Measurements from ENCODE around the gene IGF2BP2.
A peak's percentile ranks its signal among the peaks of the same experiment; 100 is the strongest.

The IGF2BP2 gene

DNA sequence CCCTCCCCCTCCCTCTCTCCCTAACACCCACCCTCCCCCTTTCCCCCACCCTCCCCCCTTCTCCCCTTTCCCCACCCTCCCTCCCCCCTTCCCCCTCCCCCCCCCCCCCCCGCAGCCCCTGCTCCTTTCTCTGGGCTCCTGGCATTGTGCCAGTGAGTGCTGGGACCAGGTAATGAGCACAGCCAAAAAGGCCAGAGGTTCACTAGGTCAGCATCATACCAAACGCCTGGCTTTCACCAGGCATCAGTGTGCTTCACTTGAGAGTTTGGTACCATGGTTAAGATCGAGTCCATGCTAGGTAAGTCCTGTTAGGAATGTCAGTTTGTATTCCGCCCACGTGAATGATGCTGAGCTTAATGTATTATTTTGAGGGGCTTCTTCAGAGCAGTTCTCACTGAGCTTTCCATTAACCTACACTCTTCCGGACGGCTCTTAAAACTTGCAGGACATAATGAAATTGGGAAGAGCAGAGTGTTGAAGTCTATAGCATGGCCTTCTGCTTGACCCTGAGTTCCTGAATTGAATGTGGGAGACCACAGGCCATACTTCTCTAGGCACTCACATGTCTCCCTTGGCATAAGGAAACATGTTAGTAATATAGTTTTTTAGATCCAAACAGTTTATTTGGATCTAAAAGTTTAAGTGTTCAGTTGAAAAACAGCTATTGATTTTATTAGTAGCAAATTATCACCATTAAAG, 193.2 kb downstream of the IGF2BP2 start:
- DNase-seq (ENCODE audit: low read depth), result no peak
- TF ChIP-seq, protein P1, sequence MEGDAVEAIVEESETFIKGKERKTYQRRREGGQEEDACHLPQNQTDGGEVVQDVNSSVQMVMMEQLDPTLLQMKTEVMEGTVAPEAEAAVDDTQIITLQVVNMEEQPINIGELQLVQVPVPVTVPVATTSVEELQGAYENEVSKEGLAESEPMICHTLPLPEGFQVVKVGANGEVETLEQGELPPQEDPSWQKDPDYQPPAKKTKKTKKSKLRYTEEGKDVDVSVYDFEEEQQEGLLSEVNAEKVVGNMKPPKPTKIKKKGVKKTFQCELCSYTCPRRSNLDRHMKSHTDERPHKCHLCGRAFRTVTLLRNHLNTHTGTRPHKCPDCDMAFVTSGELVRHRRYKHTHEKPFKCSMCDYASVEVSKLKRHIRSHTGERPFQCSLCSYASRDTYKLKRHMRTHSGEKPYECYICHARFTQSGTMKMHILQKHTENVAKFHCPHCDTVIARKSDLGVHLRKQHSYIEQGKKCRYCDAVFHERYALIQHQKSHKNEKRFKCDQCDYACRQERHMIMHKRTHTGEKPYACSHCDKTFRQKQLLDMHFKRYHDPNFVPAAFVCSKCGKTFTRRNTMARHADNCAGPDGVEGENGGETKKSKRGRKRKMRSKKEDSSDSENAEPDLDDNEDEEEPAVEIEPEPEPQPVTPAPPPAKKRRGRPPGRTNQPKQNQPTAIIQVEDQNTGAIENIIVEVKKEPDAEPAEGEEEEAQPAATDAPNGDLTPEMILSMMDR (IDR thresholded peaks at IDR 0.05; ENCODE audit: insufficient read depth, low read depth, low read length, missing control alignments), result no peak
- H3K4me3 ChIP-seq (ENCODE audit: low read depth, low read length), result no peak overlapping the region

DNA sequence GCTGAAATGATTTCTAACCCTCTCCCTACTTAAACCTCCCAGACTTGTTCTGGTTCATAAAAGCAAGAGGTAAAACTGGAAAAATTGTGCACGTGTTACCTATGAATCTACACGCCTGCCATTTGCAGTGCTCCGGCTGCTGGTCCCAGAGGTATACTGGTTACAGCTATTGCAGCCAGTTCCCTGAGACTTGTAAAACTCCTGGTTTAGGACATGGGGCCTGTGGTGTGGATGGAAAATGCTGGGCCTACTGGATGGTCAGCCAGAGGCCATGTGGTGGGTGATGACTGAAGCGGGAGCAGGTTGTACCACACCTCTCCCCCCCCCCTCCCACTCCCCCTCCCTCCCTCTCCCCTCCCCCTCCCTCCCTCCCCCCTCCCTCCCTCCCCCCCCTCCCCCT, 193.7 kb downstream of the IGF2BP2 start:
- H3K4me3 ChIP-seq (ENCODE audit: low read depth, low read length), result no peak overlapping the region
- DNase-seq (ENCODE audit: low read depth), result no peak
- TF ChIP-seq, protein P1 (IDR thresholded peaks at IDR 0.05; ENCODE audit: insufficient read depth, low read depth, low read length, missing control alignments), result no peak

DNA sequence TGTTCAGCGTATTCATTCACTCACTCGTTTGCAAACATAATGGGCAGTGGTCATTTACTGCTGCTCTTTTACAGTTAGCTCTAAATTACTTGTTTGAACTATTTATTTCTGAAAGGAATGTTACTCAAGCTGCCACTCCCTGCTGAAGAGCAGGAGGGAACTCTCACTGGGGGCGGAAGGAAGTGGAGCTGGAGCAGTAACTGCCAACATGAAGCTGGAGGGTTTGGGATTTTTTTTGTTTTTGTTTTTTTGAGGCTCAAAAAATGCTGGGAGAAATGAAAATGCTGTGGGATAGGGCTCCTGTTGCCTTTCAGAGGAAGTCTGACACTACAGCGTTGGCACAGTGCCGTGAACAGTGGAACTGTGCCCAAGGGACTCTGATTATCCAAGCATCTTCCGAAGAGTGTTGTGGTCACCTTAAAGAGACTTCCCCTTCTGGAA, 194.6 kb downstream of the IGF2BP2 start:
- DNase-seq (ENCODE audit: low read depth), result no peak
- no peak overlapping the region for H3K4me3 ChIP-seq (ENCODE audit: low read depth, low read length)
- TF ChIP-seq, protein P1 (IDR thresholded peaks at IDR 0.05; ENCODE audit: insufficient read depth, low read depth, low read length, missing control alignments), result no peak

DNA sequence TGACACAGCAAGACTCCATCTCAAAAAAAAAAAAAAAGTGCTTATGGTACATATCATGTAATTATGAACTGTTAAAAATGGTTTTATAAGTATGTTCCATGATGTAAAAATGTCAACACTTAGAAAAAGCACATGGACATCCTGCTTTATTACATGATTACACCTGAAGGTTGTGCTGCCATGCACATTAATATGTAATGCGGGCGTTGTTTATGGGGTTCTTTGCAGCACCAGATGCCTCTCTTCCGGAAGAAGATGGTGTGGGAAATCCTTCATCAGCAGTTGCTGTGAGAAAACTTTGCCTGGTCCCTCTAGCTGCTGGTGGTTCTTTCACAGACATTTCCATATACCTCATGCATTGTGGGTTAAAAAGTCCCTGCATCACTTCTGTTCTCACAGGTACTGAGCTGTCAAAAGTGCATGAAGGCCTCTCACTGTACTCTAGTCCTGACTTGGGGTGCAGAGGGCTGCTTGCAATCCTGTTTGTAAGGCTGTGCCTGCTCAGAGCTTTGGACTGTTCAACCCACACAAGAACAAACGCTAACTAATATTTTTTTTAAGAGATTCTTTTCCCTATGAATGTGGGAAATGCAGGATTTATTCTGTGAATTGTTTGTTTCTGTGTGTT, 195.2 kb downstream of the IGF2BP2 start:
- TF ChIP-seq, protein P1 (IDR thresholded peaks at IDR 0.05; ENCODE audit: insufficient read depth, low read depth, low read length, missing control alignments), result no peak
- peak; percentile 25 for DNase-seq (ENCODE audit: low read depth)
- no peak overlapping the region for H3K4me3 ChIP-seq (ENCODE audit: low read depth, low read length)

DNA sequence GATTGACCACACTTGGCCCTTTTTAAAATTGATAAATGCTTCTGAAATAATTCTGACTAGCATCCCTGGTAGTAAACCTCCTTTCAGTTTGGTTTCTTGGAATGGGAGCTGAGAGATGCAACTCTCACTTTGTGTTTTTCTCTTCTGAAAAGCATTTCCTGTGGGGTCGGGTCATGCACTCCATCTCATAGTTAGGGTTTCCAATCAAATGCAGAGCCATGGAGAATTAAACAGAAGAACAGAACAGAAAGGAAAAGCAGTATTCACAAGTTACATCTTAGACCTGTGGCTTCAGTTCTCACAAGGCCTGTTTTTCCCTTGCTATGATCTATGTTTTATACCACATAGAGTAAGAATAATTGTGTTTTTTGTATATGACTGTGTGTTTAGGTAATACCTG, 199.1 kb downstream of the IGF2BP2 start:
- H3K4me3 ChIP-seq (ENCODE audit: low read depth, low read length), result no peak overlapping the region
- DNase-seq (ENCODE audit: low read depth), result no peak
- TF ChIP-seq, protein P1 (IDR thresholded peaks at IDR 0.05; ENCODE audit: insufficient read depth, low read depth, low read length, missing control alignments), result no peak

DNA sequence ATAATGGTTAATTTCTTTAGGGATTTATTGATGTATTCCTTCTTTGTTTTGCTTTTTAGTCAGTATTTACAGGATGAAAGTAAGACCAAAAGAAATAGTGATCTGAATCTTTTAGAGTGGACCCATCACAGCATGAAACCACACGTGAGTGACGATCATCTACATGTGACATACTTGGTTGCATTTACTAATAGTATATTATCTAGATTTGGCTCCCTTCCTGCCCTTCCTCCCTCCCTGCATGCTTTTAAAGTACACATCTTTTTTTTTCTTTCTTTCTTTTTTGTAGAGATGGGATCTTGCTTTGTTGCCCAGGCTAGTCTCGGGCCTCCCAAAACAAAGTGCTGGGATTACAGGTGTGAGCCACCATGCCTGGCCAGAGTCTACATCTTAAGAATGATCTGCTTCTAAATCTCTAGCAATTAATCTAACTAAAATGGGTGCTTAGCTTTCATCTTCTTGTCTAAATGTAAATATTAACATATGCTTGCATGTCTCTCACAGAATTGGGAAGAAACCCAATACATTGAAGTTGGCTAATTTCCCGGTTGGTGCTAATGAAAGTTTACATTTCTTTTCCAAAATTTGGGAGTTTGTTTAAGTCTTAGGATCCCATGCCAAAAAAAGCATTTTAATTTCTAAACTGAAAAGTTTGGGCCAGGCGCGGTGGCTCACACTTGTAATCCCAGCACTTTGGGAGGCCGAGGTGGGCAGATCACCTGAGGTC, 200.7 kb downstream of the IGF2BP2 start:
- DNase-seq (ENCODE audit: low read depth), result no peak
- TF ChIP-seq, protein P1 (IDR thresholded peaks at IDR 0.05; ENCODE audit: insufficient read depth, low read depth, low read length, missing control alignments), result no peak
- no peak overlapping the region for H3K4me3 ChIP-seq (ENCODE audit: low read depth, low read length)
